Thymus (tissue), 11 donors: Measurements from ENCODE around the gene MED31. TPM values are rescaled to one million over a fixed set of nuclear protein-coding genes. Genes with fewer than 3 reads are reported as not detected.

Experiments
- DNase-seq, 9 donors: peaks; one replicate each; pipeline ENCODE4 v3.0.0-alpha.2; 2013; ENCODE audit warnings: low spot score in 9 of 9, low read depth in 6 of 9, missing footprints in 1 of 9
- H3K27ac ChIP-seq, 2 donors: one replicate each; pipeline ENCODE4 v1.5.1; 2013; ENCODE audit warnings: control low read depth in 1 of 2, low read depth in 1 of 2, low read length in 1 of 2, mild to moderate bottlenecking in 1 of 2, moderate library complexity in 1 of 2
- H3K27me3 ChIP-seq, 2 donors: one replicate each; pipeline ENCODE4 v1.5.1; 2013; ENCODE audit warnings: low read length in 1 of 2; ENCODE audit not compliant: control insufficient read depth in 2 of 2, insufficient read depth in 1 of 2
- H3K36me3 ChIP-seq, 2 donors: one replicate each; pipeline ENCODE4 v1.5.1; 2013; ENCODE audit warnings: low read length in 1 of 2, mild to moderate bottlenecking in 1 of 2, moderate library complexity in 1 of 2; ENCODE audit not compliant: control insufficient read depth in 2 of 2, insufficient read depth in 2 of 2
- H3K4me1 ChIP-seq, 2 donors: one replicate each; pipeline ENCODE4 v1.5.1; 2013; ENCODE audit warnings: low read length in 2 of 2; ENCODE audit not compliant: control insufficient read depth in 2 of 2, insufficient read depth in 2 of 2
- H3K4me3 ChIP-seq, 2 donors: one replicate each; pipeline ENCODE4 v1.5.1; 2013; ENCODE audit warnings: low read length in 2 of 2, control low read depth in 1 of 2, mild to moderate bottlenecking in 1 of 2
- H3K9me3 ChIP-seq, 2 donors: one replicate each; pipeline ENCODE4 v1.5.1; 2013; ENCODE audit warnings: low read length in 1 of 2, mild to moderate bottlenecking in 1 of 2; ENCODE audit not compliant: control insufficient read depth in 2 of 2, insufficient read depth in 1 of 2
- WGBS: extraction: QIAGEN DNeasy Blood & Tissue Kit; methylation state at CpG from one replicate; pipeline ENCODE4 v1.1.7; 2013; 5-methylcytosine and 5-hydroxymethylcytosine counted together
- polyA plus RNA-seq: library from polyadenylated mRNA; stranded (reverse); fragments of 200-250 nt; gene quantifications from one replicate; pipeline ENCODE4 v1.2.3, GENCODE V29; 2013
- total RNA-seq: library from RNA; stranded (reverse); fragments of 120-200 nt; gene quantifications from one replicate; pipeline ENCODE4 v1.2.4, GENCODE V29; 2013
- donor health status: healthy.

Gene MED31
- total and polyA plus RNA-seq, 2 donors: 19.7 to 29.4 TPM

GRCh38 chr17:6630390-6630789, 21.0 kb downstream of the MED31 start:
- H3K27ac ChIP-seq: no peak overlapping the region
- H3K27me3 ChIP-seq: no peaks in the 10 kb centered on the region
- no peaks in the 10 kb centered on the region for H3K9me3 ChIP-seq
- peaks cover 20 to 66% of the 10 kb centered on the region in 2 donors for H3K36me3 ChIP-seq
- DNase-seq: no peak
- no peaks in the 10 kb centered on the region for H3K4me1 ChIP-seq
- no peak overlapping the region for H3K4me3 ChIP-seq
- 98% methylated on average over 1 of the region's 1 CpG for WGBS

GRCh38 chr17:6627019-6627418, 24.4 kb downstream of the MED31 start:
- no peaks in the 10 kb centered on the region for H3K4me1 ChIP-seq
- WGBS: 98% methylated on average over 1 of the region's 1 CpG

GRCh38 chr17:6626616-6627015, 24.8 kb downstream of the MED31 start:
- H3K4me1 ChIP-seq: no peaks in the 10 kb centered on the region
- WGBS: 89% methylated on average over 6 of the region's 6 CpGs
- H3K9me3 ChIP-seq: no peaks in the 10 kb centered on the region
- H3K36me3 ChIP-seq: peaks cover 31 to 63% of the 10 kb centered on the region in 2 donors
- H3K27me3 ChIP-seq: no peaks in the 10 kb centered on the region
- no peak overlapping the region for H3K4me3 ChIP-seq
- no peak overlapping the region for H3K27ac ChIP-seq
- no peak for DNase-seq

More at GRCh38 chr17:6627019-6627418, 24.4 kb downstream of the MED31 start:
- Histone ChIP-seq H3K9me3 (no peaks in the 10 kb centered on the region), H3K27ac (no peak overlapping the region), H3K36me3 (peaks cover 31 to 60% of the 10 kb centered on the region in 2 donors), H3K4me3 (no peak overlapping the region), H3K27me3 (no peaks in the 10 kb centered on the region)
- no peak for DNase-seq

DNA sequence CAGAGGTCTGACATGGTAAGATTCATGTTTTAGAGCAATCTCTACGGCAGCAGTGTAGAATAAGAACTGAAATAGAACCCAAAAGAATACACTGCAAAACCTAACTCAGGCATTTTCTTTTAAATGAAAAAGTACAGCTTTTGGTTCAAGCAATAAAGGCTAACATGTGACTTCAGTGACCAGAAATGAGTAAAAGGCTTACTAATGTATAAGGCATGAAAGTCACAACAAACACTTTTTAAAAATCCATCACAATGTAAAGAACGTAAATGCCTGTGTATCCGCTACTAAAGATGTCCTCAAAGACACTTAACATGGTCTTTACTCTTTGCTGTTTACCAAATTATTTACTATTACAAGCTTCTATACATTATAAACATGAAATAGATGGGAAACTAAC, 27.5 kb downstream of the MED31 start:
- WGBS: 98% methylated on average over 3 of the region's 3 CpGs
- H3K4me1 ChIP-seq: no peaks in the 10 kb centered on the region
- peaks cover 34 to 55% of the 10 kb centered on the region in 2 donors for H3K36me3 ChIP-seq
- no peak for DNase-seq
- H3K4me3 ChIP-seq: no peak overlapping the region
- H3K9me3 ChIP-seq: no peaks in the 10 kb centered on the region
- no peaks in the 10 kb centered on the region for H3K27me3 ChIP-seq
- H3K27ac ChIP-seq: no peak overlapping the region

- H3K9me3 ChIP-seq: no peaks in the 10 kb centered on the region
- H3K4me1 ChIP-seq: no peaks in the 10 kb centered on the region
- H3K4me3 ChIP-seq: no peak overlapping the region
- DNase-seq: no peak
- H3K27me3 ChIP-seq: no peaks in the 10 kb centered on the region
- WGBS: 98% methylated on average over 4 of the region's 4 CpGs
- H3K36me3 ChIP-seq: peaks cover 40 to 52% of the 10 kb centered on the region in 2 donors
- H3K27ac ChIP-seq: no peak overlapping the region
Observed at GRCh38 chr17:6611231-6611630, 40.2 kb downstream of the MED31 start.

DNA sequence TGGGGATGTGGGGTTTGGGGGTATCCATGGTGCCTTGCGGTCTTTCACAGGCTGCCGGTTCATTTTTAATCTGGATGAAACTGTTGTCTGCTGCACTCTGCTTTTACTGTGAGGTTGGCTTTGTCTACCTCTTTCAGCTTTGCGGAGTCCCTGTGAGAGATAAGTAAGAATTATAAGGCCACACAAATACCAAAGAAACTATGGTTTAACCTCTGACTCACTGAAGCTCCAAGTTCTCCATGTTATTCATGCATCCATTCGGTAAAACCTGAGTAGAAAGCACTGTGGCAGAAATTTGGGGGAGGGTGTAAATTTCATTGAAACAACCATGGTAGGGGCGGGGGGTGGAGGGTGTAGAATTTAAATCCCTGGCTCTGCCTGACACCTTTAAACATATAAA, 41.4 kb downstream of the MED31 start:
- DNase-seq: no peak
- H3K36me3 ChIP-seq: peaks cover 42 to 61% of the 10 kb centered on the region in 2 donors
- no peaks in the 10 kb centered on the region for H3K27me3 ChIP-seq
- no peaks in the 10 kb centered on the region for H3K9me3 ChIP-seq
- no peak overlapping the region for H3K4me3 ChIP-seq
- no peaks in the 10 kb centered on the region for H3K4me1 ChIP-seq
- 98% methylated on average over 5 of the region's 5 CpGs for WGBS
- no peak overlapping the region for H3K27ac ChIP-seq

- peaks cover 53 to 67% of the 10 kb centered on the region in 2 donors for H3K36me3 ChIP-seq
- H3K9me3 ChIP-seq: no peaks in the 10 kb centered on the region
- WGBS: 98% methylated on average over 3 of the region's 3 CpGs
- DNase-seq: no peak
- no peaks in the 10 kb centered on the region for H3K27me3 ChIP-seq
- no peak overlapping the region for H3K27ac ChIP-seq
- no peak overlapping the region for H3K4me3 ChIP-seq
- no peaks in the 10 kb centered on the region for H3K4me1 ChIP-seq
Observed at GRCh38 chr17:6608321-6608720, 43.1 kb downstream of the MED31 start.

GRCh38 chr17:6605142-6605541, 46.3 kb downstream of the MED31 start:
- DNase-seq: no peak
- no peaks in the 10 kb centered on the region for H3K27me3 ChIP-seq
- no peak overlapping the region for H3K27ac ChIP-seq
- 99% methylated on average over 6 of the region's 6 CpGs for WGBS
- H3K36me3 ChIP-seq: peaks cover 52 to 61% of the 10 kb centered on the region in 2 donors
- H3K4me1 ChIP-seq: no peaks in the 10 kb centered on the region
- no peaks in the 10 kb centered on the region for H3K9me3 ChIP-seq
- H3K4me3 ChIP-seq: no peak overlapping the region

DNA sequence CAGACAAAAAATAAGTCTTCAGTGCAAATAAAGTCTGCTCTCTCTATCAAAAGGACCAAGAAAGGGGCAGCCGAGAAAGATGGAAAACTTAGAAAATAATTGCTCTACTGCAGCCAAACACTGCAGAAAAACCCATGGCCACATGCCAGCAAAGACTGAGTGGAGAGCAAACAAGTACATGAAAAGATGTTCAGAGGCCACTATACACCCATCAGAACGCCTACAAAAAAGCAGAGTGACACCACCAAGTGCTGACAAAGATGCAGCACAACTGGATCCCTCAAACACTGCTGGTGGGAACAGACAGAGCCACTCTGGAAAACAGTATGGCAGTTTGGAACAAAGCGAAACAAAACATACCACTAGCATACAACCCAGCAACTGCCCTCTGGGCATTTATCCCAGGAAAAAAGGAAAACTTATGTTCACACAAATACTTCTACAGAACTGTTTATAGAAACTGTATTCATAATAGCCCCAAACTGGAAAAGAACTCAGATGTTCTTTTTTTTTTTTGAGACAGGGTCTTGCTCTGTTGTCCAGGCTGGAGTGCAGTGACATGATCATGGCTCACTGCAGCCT, 47.6 kb downstream of the MED31 start:
- H3K36me3 ChIP-seq: peaks cover 44 to 55% of the 10 kb centered on the region in 2 donors
- H3K27me3 ChIP-seq: no peaks in the 10 kb centered on the region
- no peak for DNase-seq
- no peaks in the 10 kb centered on the region for H3K4me1 ChIP-seq
- WGBS: 93% methylated on average over 3 of the region's 3 CpGs
- no peaks in the 10 kb centered on the region for H3K9me3 ChIP-seq
- H3K4me3 ChIP-seq: no peak overlapping the region
- no peak overlapping the region for H3K27ac ChIP-seq
